Mucosa of gallbladder (tissue), 1 donor: ENCODE measurements around the gene RALA. TPM values are rescaled to one million over a fixed set of nuclear protein-coding genes. Genes with fewer than 3 reads are reported as not detected.
"Not testable (repeated sequence)": the region's sequence is repeated elsewhere in the genome, so short reads cannot be mapped to it uniquely, and the experiment has no call there.

Source experiments
- DNase-seq: peaks from one replicate; pipeline ENCODE4 v3.0.0-alpha.2; 2020; ENCODE audit warnings: low spot score
- total RNA-seq: library from RNA; stranded (reverse); gene quantifications from one replicate; pipeline ENCODE4 v1.2.1, GENCODE V29; 2021
- donor health status: DM: no; HTN: no; CAD: no.

Gene RALA
- total RNA-seq, 1 donor from 2014 or later = 46.7 TPM

GRCh38 chr7:39645482-39646407 lies 22.4 kb downstream of the RALA start:
- DNase-seq = no peak

- no peak for DNase-seq
Observed at GRCh38 chr7:39647816-39648215, 24.4 kb downstream of the RALA start.

GRCh38 chr7:39650676-39651075 lies 27.3 kb downstream of the RALA start:
- no peak for DNase-seq

- DNase-seq = no peak
Observed at GRCh38 chr7:39651265-39651664, 27.9 kb downstream of the RALA start.

GRCh38 chr7:39656415-39656814 lies 33.0 kb downstream of the RALA start:
- DNase-seq = no peak

- no peak for DNase-seq
Observed at GRCh38 chr7:39659356-39660013, 36.1 kb downstream of the RALA start.

GRCh38 chr7:39661960-39662359 lies 38.6 kb downstream of the RALA start:
- no peak for DNase-seq

- no peak for DNase-seq
Observed at GRCh38 chr7:39663263-39663662, 39.9 kb downstream of the RALA start.

GRCh38 chr7:39664057-39664456 lies 40.7 kb downstream of the RALA start:
- DNase-seq = no peak

- DNase-seq = no peak
Observed at GRCh38 chr7:39664585-39664984, 41.2 kb downstream of the RALA start.

- DNase-seq = no peak
Observed at GRCh38 chr7:39666562-39666961, 43.2 kb downstream of the RALA start.

GRCh38 chr7:39667341-39667923 lies 44.1 kb downstream of the RALA start:
- DNase-seq = no peak

GRCh38 chr7:39668280-39668679 lies 44.9 kb downstream of the RALA start:
- DNase-seq = not testable (repeated sequence)

GRCh38 chr7:39670052-39670451 lies 46.7 kb downstream of the RALA start:
- no peak for DNase-seq

- DNase-seq = no peak
Observed at GRCh38 chr7:39670934-39671333, 47.6 kb downstream of the RALA start.

GRCh38 chr7:39672176-39672575 lies 48.8 kb downstream of the RALA start:
- no peak for DNase-seq

GRCh38 chr7:39673868-39674267 lies 50.5 kb downstream of the RALA start:
- DNase-seq = no peak

- no peak for DNase-seq
Observed at GRCh38 chr7:39674406-39674805, 51.0 kb downstream of the RALA start.

GRCh38 chr7:39676346-39676745 lies 53.0 kb downstream of the RALA start:
- no peak for DNase-seq

GRCh38 chr7:39678930-39679709 lies 55.7 kb downstream of the RALA start:
- no peak for DNase-seq

- not testable (repeated sequence) for DNase-seq
Observed at GRCh38 chr7:39679874-39680273, 56.5 kb downstream of the RALA start.

- no peak for DNase-seq
Observed at GRCh38 chr7:39681887-39682441, 58.6 kb downstream of the RALA start.
